HPDE6-E6E7 (cell line): ENCODE results near the gene PLA2G4B.

Experiments
- DNase-seq: peaks from one replicate; pipeline ENCODE4 v3.0.0; 2011; ENCODE audit warnings: missing footprints; ENCODE audit errors: extremely low spot score

PLA2G4B gene

GRCh38 chr15:41850482-41851166 is 12.0 kb downstream of the PLA2G4B start:
- no peak for DNase-seq

GRCh38 chr15:41851167-41851523 is 12.5 kb downstream of the PLA2G4B start:
- no peak for DNase-seq

GRCh38 chr15:41851755-41852370 is 13.2 kb downstream of the PLA2G4B start:
- no peak for DNase-seq

- DNase-seq, result no peak
Measured at GRCh38 chr15:41852736-41853590, 14.3 kb downstream of the PLA2G4B start.

GRCh38 chr15:41853831-41854230 is 15.2 kb downstream of the PLA2G4B start:
- no peak for DNase-seq

- DNase-seq, result no peak
Measured at GRCh38 chr15:41854443-41854842, 15.8 kb downstream of the PLA2G4B start.

- DNase-seq, result no peak
Measured at GRCh38 chr15:41855261-41855961, 16.8 kb downstream of the PLA2G4B start.

- no peak for DNase-seq
Measured at GRCh38 chr15:41856262-41856661, 17.6 kb downstream of the PLA2G4B start.

GRCh38 chr15:41856716-41857115 is 18.1 kb downstream of the PLA2G4B start:
- DNase-seq, result no peak

GRCh38 chr15:41857316-41857715 is 18.7 kb downstream of the PLA2G4B start:
- DNase-seq, result no peak

- no peak for DNase-seq
Measured at GRCh38 chr15:41858756-41859155, 20.1 kb downstream of the PLA2G4B start.

- DNase-seq, result no peak
Measured at GRCh38 chr15:41860049-41860828, 21.6 kb downstream of the PLA2G4B start.

GRCh38 chr15:41861736-41862356 is 23.2 kb downstream of the PLA2G4B start:
- no peak for DNase-seq

- DNase-seq, result no peak
Measured at GRCh38 chr15:41862515-41863116, 24.0 kb downstream of the PLA2G4B start.

GRCh38 chr15:41865490-41866055 is 26.9 kb downstream of the PLA2G4B start:
- DNase-seq, result no peak

GRCh38 chr15:41866263-41866703 is 27.6 kb downstream of the PLA2G4B start:
- DNase-seq, result no peak

GRCh38 chr15:41866872-41867579 is 28.4 kb downstream of the PLA2G4B start:
- DNase-seq, result no peak

GRCh38 chr15:41868321-41868720 is 29.7 kb downstream of the PLA2G4B start:
- DNase-seq, result no peak
